CD14-positive monocyte (primary cell): ENCODE results near the gene FGD2. TPM values are rescaled to one million over a fixed set of nuclear protein-coding genes. Genes with fewer than 3 reads are reported as not detected.

ENCODE experiments used
- DNase-seq, 3 donors: peaks; one replicate each; pipeline ENCODE4 v3.0.0-alpha.2; 2011 to 2022
- H2AFZ ChIP-seq: 2 replicates; pipeline ENCODE4 v1.6.0; 2012; ENCODE audit warnings: mild to moderate bottlenecking, low read depth, low read length, inconsistent platforms; ENCODE audit not compliant: insufficient read depth, poor library complexity, severe bottlenecking
- H3K27ac ChIP-seq, 2 donors: 1 replicate in 1 of 2; 2 replicates in 1 of 2; pipeline ENCODE4 v1.5.1; 2012 to 2013; ENCODE audit warnings: low read length in 2 of 2, control low read depth in 1 of 2, inconsistent platforms in 1 of 2, low read depth in 1 of 2, mild to moderate bottlenecking in 1 of 2
- H3K27me3 ChIP-seq, 2 donors: one replicate each; pipeline versions ENCODE4 v1.6.0 to v1.6.1; 2011 to 2013; ENCODE audit warnings: low read length in 2 of 2; ENCODE audit not compliant: control insufficient read depth in 2 of 2, insufficient read depth in 2 of 2
- H3K36me3 ChIP-seq, 2 donors: replicated peaks in 1 of 2; 1 replicate in 1 of 2; 2 replicates in 1 of 2; pipeline versions ENCODE4 v1.5.1 to v1.6.1; 2012 to 2013; ENCODE audit warnings: low read length in 2 of 2, control low read depth in 1 of 2, inconsistent platforms in 1 of 2, mild to moderate bottlenecking in 1 of 2; ENCODE audit not compliant: insufficient read depth in 2 of 2, control insufficient read depth in 1 of 2
- H3K4me1 ChIP-seq, 2 donors: 1 replicate in 1 of 2; 2 replicates in 1 of 2; pipeline versions ENCODE4 v1.5.1 to v1.6.1; 2012 to 2013; ENCODE audit warnings: low read length in 2 of 2, control low read depth in 1 of 2, inconsistent platforms in 1 of 2, mild to moderate bottlenecking in 1 of 2, moderate library complexity in 1 of 2; ENCODE audit not compliant: insufficient read depth in 2 of 2, control insufficient read depth in 1 of 2
- H3K4me2 ChIP-seq: replicated peaks from 2 replicates; pipeline ENCODE3; 2012; ENCODE audit warnings: low read length, moderate library complexity, mild to moderate bottlenecking; ENCODE audit not compliant: poor library complexity, severe bottlenecking; ENCODE audit errors: extremely low read depth
- H3K4me3 ChIP-seq, 3 experiments: fragments of 200-600 bp in 1 of 3; sonication (generic) in 1 of 3; replicated peaks in 1 of 3; 1 replicate in 2 of 3; 2 replicates in 1 of 3; pipeline ENCODE4 v1.5.1; 2011 to 2013; ENCODE audit warnings: low read length in 3 of 3, mild to moderate bottlenecking in 3 of 3, control low read depth in 2 of 3, low read depth in 2 of 3, inconsistent platforms in 1 of 3, moderate library complexity in 1 of 3
- H3K79me2 ChIP-seq: 2 replicates; pipeline ENCODE4 v1.6.0; 2012; ENCODE audit warnings: mild to moderate bottlenecking, control low read depth, inconsistent platforms, low read length, moderate library complexity; ENCODE audit not compliant: insufficient read depth
- H3K9ac ChIP-seq: 2 replicates; pipeline ENCODE4 v1.6.0; 2017; ENCODE audit warnings: low read length, mild to moderate bottlenecking; ENCODE audit not compliant: insufficient read depth, poor library complexity, severe bottlenecking
- H3K9me3 ChIP-seq, 2 donors: replicated peaks in 1 of 2; 1 replicate in 1 of 2; 2 replicates in 1 of 2; pipeline versions ENCODE4 v1.5.1 to v1.6.1; 2012 to 2013; ENCODE audit warnings: low read length in 2 of 2, control low read depth in 1 of 2; ENCODE audit not compliant: control insufficient read depth in 1 of 2, insufficient read depth in 1 of 2
- H4K20me1 ChIP-seq: 2 replicates; pipeline ENCODE4 v1.6.0; 2012; ENCODE audit warnings: mild to moderate bottlenecking, low read length, control low read depth, moderate library complexity; ENCODE audit not compliant: insufficient read depth
- H3K27ac Mint-ChIP-seq, 7 donors: one replicate each; pipeline ENCODE4 v1.8.0; 2020; ENCODE audit warnings: mild to moderate bottlenecking in 7 of 7, mixed read lengths in 7 of 7, moderate library complexity in 6 of 7, inconsistent platforms in 2 of 7
- H3K27me3 Mint-ChIP-seq, 3 donors: one replicate each; pipeline ENCODE4 v1.8.0; 2021 to 2022; ENCODE audit warnings: low read depth in 3 of 3, mild to moderate bottlenecking in 3 of 3, mixed read lengths in 3 of 3, moderate library complexity in 3 of 3, inconsistent platforms in 1 of 3
- H3K36me3 Mint-ChIP-seq, 2 donors: one replicate each; pipeline ENCODE4 v1.8.0; 2020; ENCODE audit warnings: mixed read lengths in 2 of 2, inconsistent platforms in 1 of 2, mild to moderate bottlenecking in 1 of 2
- H3K4me1 Mint-ChIP-seq: one replicate; pipeline ENCODE4 v1.8.0; 2020; ENCODE audit warnings: mild to moderate bottlenecking, mixed read lengths
- H3K4me3 Mint-ChIP-seq, 2 donors: one replicate each; pipeline ENCODE4 v1.8.0; 2020; ENCODE audit warnings: mild to moderate bottlenecking in 2 of 2, mixed read lengths in 2 of 2, moderate library complexity in 1 of 2
- H3K9me3 Mint-ChIP-seq, 7 donors: one replicate each; pipeline ENCODE4 v1.8.0; 2020 to 2022; ENCODE audit warnings: mixed read lengths in 7 of 7, mild to moderate bottlenecking in 6 of 7, moderate library complexity in 6 of 7, inconsistent platforms in 2 of 7
- WGBS: methylation state at CpG from one replicate; pipeline ENCODE4 v1.1.5; 2013; ENCODE audit warnings: missing lambda C conversion rate; ENCODE audit not compliant: insufficient coverage; 5-methylcytosine and 5-hydroxymethylcytosine counted together
- intact Hi-C, 2 donors: fragments of 100-400 bp; cut with micrococcal nuclease; formaldehyde crosslinking; loops; one replicate each; pipeline versions ENCODE4 v1.15.0 to v1.15.1; 2023
- polyA plus RNA-seq, 3 donors: library from polyadenylated mRNA; depleted of rRNA in 1 of 3; unstranded in 2 of 3; stranded (reverse) in 1 of 3; fragments of 300-500 nt in 2 of 3; fragments of >200 nt in 1 of 3; fragmentation: Illumina TruSeq in 2 of 3; gene quantifications; 1 replicate in 2 of 3; 2 replicates in 1 of 3; pipeline ENCODE4 v1.2.3, GENCODE V29; 2012 to 2021
- TF ChIP-seq, protein P1 (sequence below): fragments of 200-600 bp; IDR thresholded peaks from one replicate; pipeline ENCODE4 v1.8.0; 2022; ENCODE audit warnings: antibody characterized with exemption, mild to moderate bottlenecking

The FGD2 gene
- polyA plus RNA-seq, 3 donors: 25.3 to 356 (median 50.0) TPM

GRCh38 chr6:36978421-36979346, 26.8 kb upstream of the FGD2 start:
- H4K20me1 ChIP-seq: peaks cover 95% of the 10 kb centered on the region
- no peak overlapping the region for H2AFZ ChIP-seq
- Mint-ChIP-seq H3K27ac (peak overlapping the region in 5 of 7 donors; percentile 19 to 63 (median 43)), H3K9me3 (no peaks in the 10 kb centered on the region), H3K36me3 (peaks cover 76 to 81% of the 10 kb centered on the region in 2 donors), H3K4me3 (no peak overlapping the region), H3K4me1 (peaks cover 6% of the 10 kb centered on the region), H3K27me3 (no peaks in the 10 kb centered on the region)
- H3K9me3 ChIP-seq: no peaks in the 10 kb centered on the region
- DNase-seq: no peak
- H3K4me3 ChIP-seq: no peak overlapping the region
- TF ChIP-seq, protein P1, sequence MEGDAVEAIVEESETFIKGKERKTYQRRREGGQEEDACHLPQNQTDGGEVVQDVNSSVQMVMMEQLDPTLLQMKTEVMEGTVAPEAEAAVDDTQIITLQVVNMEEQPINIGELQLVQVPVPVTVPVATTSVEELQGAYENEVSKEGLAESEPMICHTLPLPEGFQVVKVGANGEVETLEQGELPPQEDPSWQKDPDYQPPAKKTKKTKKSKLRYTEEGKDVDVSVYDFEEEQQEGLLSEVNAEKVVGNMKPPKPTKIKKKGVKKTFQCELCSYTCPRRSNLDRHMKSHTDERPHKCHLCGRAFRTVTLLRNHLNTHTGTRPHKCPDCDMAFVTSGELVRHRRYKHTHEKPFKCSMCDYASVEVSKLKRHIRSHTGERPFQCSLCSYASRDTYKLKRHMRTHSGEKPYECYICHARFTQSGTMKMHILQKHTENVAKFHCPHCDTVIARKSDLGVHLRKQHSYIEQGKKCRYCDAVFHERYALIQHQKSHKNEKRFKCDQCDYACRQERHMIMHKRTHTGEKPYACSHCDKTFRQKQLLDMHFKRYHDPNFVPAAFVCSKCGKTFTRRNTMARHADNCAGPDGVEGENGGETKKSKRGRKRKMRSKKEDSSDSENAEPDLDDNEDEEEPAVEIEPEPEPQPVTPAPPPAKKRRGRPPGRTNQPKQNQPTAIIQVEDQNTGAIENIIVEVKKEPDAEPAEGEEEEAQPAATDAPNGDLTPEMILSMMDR: no peak
- H3K79me2 ChIP-seq: peaks cover 65% of the 10 kb centered on the region
- no peaks in the 10 kb centered on the region for H3K27me3 ChIP-seq
- H3K4me2 ChIP-seq: no peak overlapping the region
- peaks cover 12% of the 10 kb centered on the region in 2 donors for H3K4me1 ChIP-seq
- no peak overlapping the region for H3K9ac ChIP-seq
- peak overlapping the region in 1 of 2 donors; percentile 15 for H3K27ac ChIP-seq
- 94% methylated on average over 10 of the region's 11 CpGs for WGBS
- intact Hi-C loops: loop anchor here in 1 of 2 donors (5.0 kb wide), 1 partner anchor 39 kb away; no protein-coding TSS in a partner anchor
- peaks cover 79 to 83% of the 10 kb centered on the region in 2 donors for H3K36me3 ChIP-seq

- Histone ChIP-seq H3K9ac (no peak overlapping the region), H4K20me1 (peaks cover 98% of the 10 kb centered on the region), H3K9me3 (no peaks in the 10 kb centered on the region), H3K4me3 (no peak overlapping the region), H3K79me2 (peaks cover 71% of the 10 kb centered on the region), H2AFZ (no peak overlapping the region), H3K4me1 (peaks cover 18 to 19% of the 10 kb centered on the region in 2 donors), H3K27ac (peak overlapping the region in 1 of 2 donors; percentile 15), H3K27me3 (no peaks in the 10 kb centered on the region), H3K4me2 (no peak overlapping the region), H3K36me3 (peaks cover 72 to 76% of the 10 kb centered on the region in 2 donors)
- intact Hi-C loops: loop anchor here in 1 of 2 donors (5.0 kb wide), 1 partner anchor 38 kb away; no protein-coding TSS in a partner anchor
- no peak overlapping the region for H3K4me3 Mint-ChIP-seq
- peak overlapping the region in 2 of 7 donors; percentile 19 to 67 for H3K27ac Mint-ChIP-seq
- WGBS: no CpG with 5 or more reads among the region's 4 CpGs
- TF ChIP-seq, protein P1: no peak
- peaks cover 69 to 75% of the 10 kb centered on the region in 2 donors for H3K36me3 Mint-ChIP-seq
- no peaks in the 10 kb centered on the region for H3K27me3 Mint-ChIP-seq
- no peaks in the 10 kb centered on the region for H3K9me3 Mint-ChIP-seq
- H3K4me1 Mint-ChIP-seq: peaks cover 6% of the 10 kb centered on the region
- no peak for DNase-seq
These were observed 26.1 kb upstream of the FGD2 start for GRCh38 chr6:36979347-36979742.
